Suprapubic skin (tissue), 4 donors: ENCODE measurements around the gene ANKH. TPM values are rescaled to one million over a fixed set of nuclear protein-coding genes. Genes with fewer than 3 reads are reported as not detected.

Experiments
- DNase-seq, 2 donors: peaks; one replicate each; pipeline ENCODE4 v3.0.0-alpha.2; 2019; ENCODE audit warnings: low spot score in 2 of 2
- H3K27ac ChIP-seq: fragments of 200-600 bp; sonication (generic); one replicate; pipeline ENCODE4 v1.5.1; 2019
- H3K27me3 ChIP-seq: fragments of 200-600 bp; sonication (generic); one replicate; pipeline ENCODE4 v1.5.1; 2019
- H3K36me3 ChIP-seq: fragments of 200-600 bp; sonication (generic); one replicate; pipeline ENCODE4 v1.5.1; 2019
- H3K4me1 ChIP-seq: fragments of 200-600 bp; sonication (generic); one replicate; pipeline ENCODE4 v1.5.1; 2019
- H3K4me3 ChIP-seq: fragments of 200-600 bp; sonication (generic); one replicate; pipeline ENCODE4 v1.5.1; 2019; ENCODE audit warnings: mild to moderate bottlenecking
- H3K9me3 ChIP-seq: fragments of 200-600 bp; sonication (generic); one replicate; pipeline ENCODE4 v1.5.1; 2019
- CTCF ChIP-seq, 2 donors: fragments of 200-600 bp in 1 of 2; fragments of 450-650 bp in 1 of 2; sonication (generic) in 1 of 2; IDR thresholded peaks; one replicate each; pipeline ENCODE4 v1.5.1; 2016 to 2019; ENCODE audit warnings: antibody characterized with exemption in 2 of 2, mild to moderate bottlenecking in 1 of 2, moderate library complexity in 1 of 2
- EP300 ChIP-seq: sonication (generic); formaldehyde crosslinking; IDR thresholded peaks from one replicate; pipeline ENCODE4 v1.6.1; 2017; ENCODE audit warnings: antibody characterized with exemption
- POLR2A ChIP-seq, 2 donors: fragments of 450-650 bp; IDR thresholded peaks; one replicate each; pipeline ENCODE4 v1.6.1; 2017; ENCODE audit warnings: antibody characterized with exemption in 2 of 2, mild to moderate bottlenecking in 2 of 2, moderate library complexity in 2 of 2
- POLR2AphosphoS5 ChIP-seq, 3 donors: sonication (generic); formaldehyde crosslinking; IDR thresholded peaks; one replicate each; pipeline ENCODE4 v1.6.1; 2017; ENCODE audit warnings: antibody characterized with exemption in 3 of 3
- WGBS: methylation state at CpG from one replicate; pipeline ENCODE4 v1.1.5; 2018; 5-methylcytosine and 5-hydroxymethylcytosine counted together
- total RNA-seq, 4 donors: library from RNA; depleted of rRNA; stranded (reverse); fragments of >200 nt; gene quantifications; one replicate each; pipeline ENCODE4 v1.1.0, GENCODE V29; 2016

Gene ANKH
- total RNA-seq, 4 donors from 2014 or later = 59.8 to 86.1 (median 70.4) TPM

GRCh38 chr5:14734396-14734795 is 137.2 kb downstream of the ANKH start:
- H3K27me3 ChIP-seq = no peaks in the 10 kb centered on the region
- no peaks in the 10 kb centered on the region for H3K9me3 ChIP-seq
- H3K4me3 ChIP-seq = no peak overlapping the region
- peaks cover 28% of the 10 kb centered on the region for H3K36me3 ChIP-seq
- no peak overlapping the region for H3K27ac ChIP-seq
- 95% methylated on average over 13 of the region's 13 CpGs for WGBS
- H3K4me1 ChIP-seq = no peaks in the 10 kb centered on the region
- DNase-seq = no peak
- TF ChIP-seq POLR2AphosphoS5 (IDR thresholded peaks at IDR 0.05) = no peak

GRCh38 chr5:14733661-14734060 is 137.9 kb downstream of the ANKH start:
- 97% methylated on average over 16 of the region's 16 CpGs for WGBS
- DNase-seq = no peak
- TF ChIP-seq POLR2A (IDR thresholded peaks at IDR 0.05) = no peak
- TF ChIP-seq POLR2AphosphoS5 (IDR thresholded peaks at IDR 0.05) = no peak
- TF ChIP-seq CTCF (IDR thresholded peaks at IDR 0.05) = no peak
- TF ChIP-seq EP300 = no peak
- Histone ChIP-seq H3K27ac (no peak overlapping the region), H3K9me3 (no peaks in the 10 kb centered on the region), H3K4me1 (no peaks in the 10 kb centered on the region), H3K27me3 (no peaks in the 10 kb centered on the region), H3K36me3 (peaks cover 28% of the 10 kb centered on the region), H3K4me3 (no peak overlapping the region)

- WGBS = 96% methylated on average over 6 of the region's 6 CpGs
Observed at GRCh38 chr5:14732991-14733390, 138.6 kb downstream of the ANKH start.

GRCh38 chr5:14730881-14731280 is 140.7 kb downstream of the ANKH start:
- no peaks in the 10 kb centered on the region for H3K9me3 ChIP-seq
- no peaks in the 10 kb centered on the region for H3K27me3 ChIP-seq
- 88% methylated on average over 15 of the region's 15 CpGs for WGBS
- H3K36me3 ChIP-seq = peaks cover 25% of the 10 kb centered on the region
- H3K27ac ChIP-seq = no peak overlapping the region
- DNase-seq = no peak
- no peak overlapping the region for H3K4me3 ChIP-seq
- H3K4me1 ChIP-seq = peaks cover 5% of the 10 kb centered on the region
- no peak for TF ChIP-seq POLR2AphosphoS5 (IDR thresholded peaks at IDR 0.05)
- TF ChIP-seq POLR2A (IDR thresholded peaks at IDR 0.05) = no peak
- no peak for TF ChIP-seq EP300
- no peak for TF ChIP-seq CTCF (IDR thresholded peaks at IDR 0.05)

More at GRCh38 chr5:14732991-14733390, 138.6 kb downstream of the ANKH start:
- no peak overlapping the region for H3K4me3 ChIP-seq
- TF ChIP-seq EP300 = no peak
- DNase-seq = no peak
- H3K27me3 ChIP-seq = no peaks in the 10 kb centered on the region
- H3K9me3 ChIP-seq = no peaks in the 10 kb centered on the region
- H3K27ac ChIP-seq = no peak overlapping the region
- no peaks in the 10 kb centered on the region for H3K4me1 ChIP-seq
- H3K36me3 ChIP-seq = peaks cover 25% of the 10 kb centered on the region

GRCh38 chr5:14730466-14730865 is 141.1 kb downstream of the ANKH start:
- H3K27me3 ChIP-seq = no peaks in the 10 kb centered on the region
- DNase-seq = no peak
- WGBS = 93% methylated on average over 13 of the region's 13 CpGs
- H3K36me3 ChIP-seq = peaks cover 25% of the 10 kb centered on the region
- H3K4me3 ChIP-seq = no peak overlapping the region
- no peaks in the 10 kb centered on the region for H3K9me3 ChIP-seq
- no peak overlapping the region for H3K27ac ChIP-seq
- H3K4me1 ChIP-seq = peaks cover 5% of the 10 kb centered on the region
- TF ChIP-seq POLR2A (IDR thresholded peaks at IDR 0.05) = no peak
- no peak for TF ChIP-seq EP300
- TF ChIP-seq POLR2AphosphoS5 (IDR thresholded peaks at IDR 0.05) = no peak
- no peak for TF ChIP-seq CTCF (IDR thresholded peaks at IDR 0.05)

- H3K4me1 ChIP-seq = peaks cover 5% of the 10 kb centered on the region
- H3K9me3 ChIP-seq = no peaks in the 10 kb centered on the region
- H3K27me3 ChIP-seq = no peaks in the 10 kb centered on the region
- no peak for DNase-seq
- TF ChIP-seq POLR2A (IDR thresholded peaks at IDR 0.05) (no peak), EP300 (no peak), CTCF (IDR thresholded peaks at IDR 0.05) (no peak), POLR2AphosphoS5 (IDR thresholded peaks at IDR 0.05) (no peak)
- H3K27ac ChIP-seq = no peak overlapping the region
- H3K36me3 ChIP-seq = peaks cover 25% of the 10 kb centered on the region
- 93% methylated on average over 18 of the region's 18 CpGs for WGBS
- H3K4me3 ChIP-seq = no peak overlapping the region
Observed at GRCh38 chr5:14729448-14730385, 141.9 kb downstream of the ANKH start.
